Measurements from ENCODE around the gene SUDS3.

The SUDS3 gene

DNA sequence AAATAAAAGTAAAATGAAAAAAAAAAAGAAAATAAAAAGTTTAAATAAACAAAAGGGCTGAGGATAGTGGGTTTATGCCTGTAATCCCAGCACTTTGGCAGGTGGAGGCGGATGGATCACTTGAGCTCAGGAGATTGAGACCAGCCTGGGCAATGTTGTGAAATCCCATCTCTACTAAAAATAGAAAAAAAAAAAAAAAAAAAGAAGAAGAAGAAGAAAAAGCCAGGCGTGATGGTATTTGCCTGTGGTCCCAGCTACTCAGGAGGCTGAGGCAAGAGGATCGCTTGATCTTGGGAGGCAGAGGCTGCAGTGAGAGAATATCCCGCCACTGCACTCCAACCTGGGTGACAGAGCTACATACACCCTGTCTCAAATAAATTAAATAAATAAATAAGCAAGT is 7.5 kb upstream of the SUDS3 start:
- TF ChIP-seq CTCF (IDR thresholded peaks at IDR 0.05): no peak
- H3K27ac ChIP-seq: no peak overlapping the region
- intact Hi-C loops (cut with DNase I; ENCODE audit: low total_unique reads): no loop called here
- no peaks in the 10 kb centered on the region for H3K9me3 ChIP-seq
- no peak for DNase-seq
- H3K27me3 ChIP-seq: no peaks in the 10 kb centered on the region
- no peaks in the 10 kb centered on the region for H3K36me3 ChIP-seq
- H3K4me1 ChIP-seq: peaks cover 0 to 29% (median 18%) of the 10 kb centered on the region in 4 donors
- no peak overlapping the region for H3K4me3 ChIP-seq

DNA sequence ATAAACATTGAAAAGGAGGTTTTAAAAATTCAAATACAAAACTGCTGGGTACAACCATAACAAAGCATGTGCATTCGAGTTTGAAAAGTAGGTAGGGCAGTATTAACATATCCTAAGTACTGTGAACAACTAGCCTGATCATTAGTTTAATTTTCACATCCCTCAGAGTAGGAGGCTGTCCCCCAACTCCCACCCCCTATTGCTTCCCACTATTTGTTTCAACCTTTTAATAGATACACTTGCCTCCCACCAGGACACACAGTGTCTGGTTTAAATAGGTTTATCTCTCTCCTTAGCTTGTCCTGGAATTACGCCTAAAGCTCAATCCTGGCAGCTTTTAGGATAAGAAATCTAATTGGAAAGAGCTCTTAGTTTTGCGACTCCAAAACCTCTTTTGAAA is 5.8 kb upstream of the SUDS3 start:
- peak overlapping the region; percentile 83 to 93 for H3K4me3 ChIP-seq
- H3K27ac ChIP-seq: no peak overlapping the region
- no peaks in the 10 kb centered on the region for H3K36me3 ChIP-seq
- H3K9me3 ChIP-seq: no peaks in the 10 kb centered on the region
- no peak for TF ChIP-seq CTCF (IDR thresholded peaks at IDR 0.05)
- intact Hi-C loops (cut with DNase I; ENCODE audit: low total_unique reads): loop anchor here (10.0 kb wide), 2 partner anchors 236 to 496 kb away; partner anchors contain the start of gene PEBP1
- H3K4me1 ChIP-seq: peaks cover 0 to 47% (median 28%) of the 10 kb centered on the region in 4 donors
- no peak for DNase-seq
- no peaks in the 10 kb centered on the region for H3K27me3 ChIP-seq

- Histone ChIP-seq H3K9me3 (no peaks in the 10 kb centered on the region), H3K4me1 (peaks cover 5 to 51% (median 29%) of the 10 kb centered on the region in 4 donors), H3K27ac (peak overlapping the region; percentile 72 to 73), H3K4me3 (peak overlapping the region; percentile 83 to 93), H3K27me3 (no peaks in the 10 kb centered on the region), H3K36me3 (no peaks in the 10 kb centered on the region)
- intact Hi-C loops (cut with DNase I; ENCODE audit: low total_unique reads): loop anchor here (10.0 kb wide), 2 partner anchors 237 to 497 kb away; partner anchors contain the start of gene PEBP1
- TF ChIP-seq CTCF (IDR thresholded peaks at IDR 0.05): no peak
- DNase-seq: peak in 1 of 2 donors; percentile 30
Observed at GRCh38 chr12:118371321-118372282, 4.8 kb upstream of the SUDS3 start.

- peak; percentile 100 for DNase-seq
- Histone ChIP-seq H3K27ac (peak within 1 kb of the TSS; percentile 72 to 88), H3K36me3 (no peaks in the 10 kb centered on the region), H3K27me3 (no peaks in the 10 kb centered on the region), H3K4me1 (peaks cover 5 to 60% (median 38%) of the 10 kb centered on the region in 4 donors), H3K9me3 (no peaks in the 10 kb centered on the region), H3K4me3 (peak within 1 kb of the TSS; percentile 83 to 93)
- intact Hi-C loops (cut with DNase I; ENCODE audit: low total_unique reads): loop anchor here (10.0 kb wide), 2 partner anchors 238 to 498 kb away; partner anchors contain the start of gene PEBP1
- no peak for TF ChIP-seq CTCF (IDR thresholded peaks at IDR 0.05)
Observed at GRCh38 chr12:118372541-118373495, 3.5 kb upstream of the SUDS3 start, which contains the start of gene TAOK3. Gene TAOK3, minus strand, starts transcription at chr12:118372907. Its CDS starts 117,340 bp downstream, at chr12:118255567.

DNA sequence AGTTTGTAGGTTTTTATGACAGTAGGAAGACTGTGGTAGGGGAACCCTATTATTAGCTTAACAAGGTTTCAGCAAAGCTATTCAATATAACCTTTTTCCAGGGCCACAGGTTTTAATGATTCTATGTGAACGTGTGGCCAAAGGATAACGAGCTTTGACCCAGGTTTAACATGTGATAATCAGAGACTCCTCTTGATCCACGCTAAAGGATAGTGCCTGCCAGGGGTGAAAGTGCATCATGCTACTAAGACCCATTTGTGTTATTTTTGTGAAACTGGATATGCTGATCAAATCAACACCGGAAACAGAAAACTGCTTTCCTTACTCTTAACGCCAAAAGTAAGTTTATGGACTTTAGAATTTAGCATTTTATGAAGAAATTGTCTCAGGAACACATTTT is 2.7 kb upstream of the SUDS3 start:
- Histone ChIP-seq H3K36me3 (peaks cover 0 to 3% (median 0%) of the 10 kb centered on the region in 3 donors), H3K9me3 (no peaks in the 10 kb centered on the region), H3K4me3 (peak overlapping the region; percentile 83 to 93), H3K27ac (peak overlapping the region; percentile 72 to 88), H3K27me3 (no peaks in the 10 kb centered on the region), H3K4me1 (peaks cover 5 to 66% (median 41%) of the 10 kb centered on the region in 4 donors)
- DNase-seq: no peak
- no peak for TF ChIP-seq CTCF (IDR thresholded peaks at IDR 0.05)
- intact Hi-C loops (cut with DNase I; ENCODE audit: low total_unique reads): loop anchor here (10.0 kb wide), 2 partner anchors 239 to 499 kb away; partner anchors contain the start of gene PEBP1

Data from tibial artery (tissue), 4 donors.